ENCODE measurements around the gene FOXO3. TPM values are rescaled to one million over a fixed set of nuclear protein-coding genes. Genes with fewer than 3 reads are reported as not detected.

FOXO3 gene
- total RNA-seq, 1 experiment from 2014 or later = 22.1 TPM

GRCh38 chr6:108549241-108549640, 11.5 kb upstream of the FOXO3 start:
- Histone ChIP-seq H2BK12ac (ENCODE audit: insufficient read length, low read depth, low read length) (no peak overlapping the region), H4K20me1 (ENCODE audit: control insufficient read depth, insufficient read depth, insufficient read length) (no peaks in the 10 kb centered on the region), H2BK20ac (ENCODE audit: low read depth, low read length, poor library complexity, severe bottlenecking) (no peak overlapping the region), H3K4me2 (ENCODE audit: insufficient read depth, insufficient read length, low read length) (no peak overlapping the region), H4K91ac (ENCODE audit: insufficient read length, low read depth, low read length) (no peak overlapping the region), H3K79me1 (ENCODE audit: insufficient read depth, low read depth, low read length, poor library complexity, severe bottlenecking) (no peaks in the 10 kb centered on the region), H3K9ac (ENCODE audit: extremely low read depth, insufficient read length, low read length) (no peak overlapping the region), H3K14ac (ENCODE audit: insufficient read depth, low read length) (no peak overlapping the region), H3K18ac (ENCODE audit: insufficient read length, low read depth, low read length) (no peak overlapping the region), H3K9me3 (ENCODE audit: control insufficient read depth, low read depth, low read length) (no peaks in the 10 kb centered on the region), H3K56ac (ENCODE audit: insufficient read length, low read depth, low read length) (no peak overlapping the region), H3K23ac (ENCODE audit: insufficient read length, low read depth, low read length) (no peak overlapping the region), H3K23me2 (ENCODE audit: insufficient read length, low read depth, low read length, poor library complexity, severe bottlenecking) (no peaks in the 10 kb centered on the region), H3K4ac (ENCODE audit: low read depth, low read length) (no peak overlapping the region), H3K27me3 (ENCODE audit: insufficient read depth, low read length) (no peaks in the 10 kb centered on the region), H2BK120ac (ENCODE audit: low read depth, low read length, poor library complexity, severe bottlenecking) (no peak overlapping the region), H3T11ph (ENCODE audit: low read length) (no peak overlapping the region), H4K8ac (replicated peaks; ENCODE audit: insufficient read length, low read depth, low read length) (no peak overlapping the region), H2BK5ac (ENCODE audit: insufficient read length, low read length) (no peak overlapping the region), H2BK15ac (ENCODE audit: low read depth, low read length) (no peak overlapping the region), H2AFZ (ENCODE audit: low read length) (no peak overlapping the region), H3K27ac (ENCODE audit: insufficient read length, low read depth, low read length) (no peak overlapping the region), H3K79me2 (ENCODE audit: insufficient read depth, low read length) (no peaks in the 10 kb centered on the region), H3K4me1 (ENCODE audit: insufficient read depth, low read length) (peaks cover 2% of the 10 kb centered on the region; the same call in 1 of the 2 replicates), H2AK5ac (ENCODE audit: insufficient read length, low read length) (no peak overlapping the region), H4K5ac (ENCODE audit: insufficient read length, low read depth, low read length) (no peak overlapping the region)
- no peak for DNase-seq
- H3K4me3 Mint-ChIP-seq = no peak overlapping the region
- no peaks in the 10 kb centered on the region for H3K36me3 Mint-ChIP-seq (ENCODE audit: insufficient read depth in 1 of 3, low read depth in 3 of 3)
- H3K27me3 Mint-ChIP-seq (ENCODE audit: low read depth) = peaks cover 10% of the 10 kb centered on the region
- H3K4me1 Mint-ChIP-seq = peaks cover 5 to 6% of the 10 kb centered on the region in 2 experiments; a peak in 3 of 4 replicates
- no CpG with 5 or more reads among the region's 1 CpG for WGBS (ENCODE audit: extremely low coverage, insufficient read length, low lambda C conversion rate)
- H3K27ac Mint-ChIP-seq = no peak overlapping the region
- no peak for TF ChIP-seq CTCF (conservative IDR thresholded peaks at IDR 0.05)
- H3K9me3 Mint-ChIP-seq = no peaks in the 10 kb centered on the region
